HG03159 (cell line): ENCODE measurements around the gene VAC14.

Source experiments
- ATAC-seq: cut with Tn5 transposase; IDR thresholded peaks from one replicate; pipeline ENCODE4 v1.9.1; 2021; ENCODE audit warnings: mild to moderate bottlenecking, moderate library complexity; ENCODE audit not compliant: unreplicated experiment

The VAC14 gene

DNA sequence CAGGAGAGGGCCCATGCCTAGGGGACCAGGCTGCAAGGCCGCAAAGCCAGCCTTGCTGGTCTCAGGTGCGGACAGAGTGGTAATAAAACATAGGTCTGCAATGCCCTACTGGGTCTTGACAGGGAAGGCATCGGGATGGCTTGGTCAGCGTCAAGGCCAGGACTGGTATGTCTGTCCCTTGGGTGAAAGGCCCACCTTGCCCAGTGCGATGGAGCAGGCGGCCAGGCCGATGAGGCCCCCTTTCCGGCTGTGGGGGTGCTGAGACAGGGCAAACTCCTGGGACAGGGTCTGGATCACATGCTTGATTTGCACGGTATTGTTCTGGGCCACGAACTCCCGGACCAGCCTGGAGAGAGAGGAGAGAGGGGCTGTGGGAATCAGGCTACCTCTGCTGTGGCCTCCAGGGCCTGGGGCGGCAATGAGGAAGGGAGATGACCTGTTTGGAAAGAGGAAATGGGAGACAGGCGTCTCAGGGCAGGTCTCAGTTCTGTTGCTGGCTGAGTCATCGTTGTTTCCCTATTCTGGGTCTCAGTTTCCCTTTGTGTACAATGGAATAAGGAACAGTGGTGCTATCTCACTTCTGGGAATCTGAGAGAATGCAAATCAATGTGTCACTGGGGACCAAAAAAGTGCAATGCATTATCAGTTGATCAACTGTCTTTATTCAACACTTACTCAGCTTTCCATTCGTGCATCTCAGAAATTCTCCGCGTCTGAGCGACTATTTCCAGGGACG is 14.8 kb downstream of the VAC14 start:
- no peak for ATAC-seq

DNA sequence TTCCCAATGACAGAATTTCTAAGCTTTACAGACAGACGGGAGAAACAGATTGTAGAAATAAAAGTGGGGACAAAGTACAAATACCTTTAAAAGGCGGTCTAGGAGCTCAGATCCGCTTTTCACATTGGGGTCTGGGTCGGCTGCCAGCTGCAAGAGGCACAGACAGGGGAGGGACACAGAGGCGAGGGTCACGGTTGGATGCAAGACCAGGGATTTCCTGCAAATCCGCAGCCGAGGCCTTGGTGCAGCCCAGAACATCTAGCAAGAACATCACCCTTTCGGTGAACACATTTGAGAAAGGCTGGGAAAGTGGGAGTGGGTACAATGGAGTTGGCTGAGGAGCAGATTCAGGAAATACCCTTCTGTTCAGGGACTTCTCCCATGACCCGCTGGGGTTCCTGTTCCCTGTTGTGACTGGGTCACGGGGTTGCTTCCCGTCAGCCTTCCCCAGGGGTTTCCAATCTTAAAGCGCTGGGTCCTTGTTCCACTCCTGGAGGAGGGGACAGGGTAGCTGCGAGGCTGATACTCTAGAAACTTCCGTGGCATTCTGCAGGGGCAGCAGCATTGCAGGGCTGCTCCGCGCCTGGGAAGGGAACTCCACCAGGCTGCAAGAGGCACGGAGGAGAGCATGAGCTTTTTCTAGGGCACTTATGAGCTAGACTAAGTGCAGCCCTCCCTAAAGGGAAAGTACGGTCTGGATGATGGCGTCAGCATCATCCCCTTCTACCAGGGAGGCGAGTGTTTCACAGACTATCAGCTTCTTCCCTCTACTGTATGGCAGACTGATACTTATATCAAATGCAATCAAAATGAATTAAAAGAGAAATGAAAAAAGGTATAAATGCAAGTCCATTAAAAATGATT is 16.0 kb downstream of the VAC14 start:
- ATAC-seq = no peak

DNA sequence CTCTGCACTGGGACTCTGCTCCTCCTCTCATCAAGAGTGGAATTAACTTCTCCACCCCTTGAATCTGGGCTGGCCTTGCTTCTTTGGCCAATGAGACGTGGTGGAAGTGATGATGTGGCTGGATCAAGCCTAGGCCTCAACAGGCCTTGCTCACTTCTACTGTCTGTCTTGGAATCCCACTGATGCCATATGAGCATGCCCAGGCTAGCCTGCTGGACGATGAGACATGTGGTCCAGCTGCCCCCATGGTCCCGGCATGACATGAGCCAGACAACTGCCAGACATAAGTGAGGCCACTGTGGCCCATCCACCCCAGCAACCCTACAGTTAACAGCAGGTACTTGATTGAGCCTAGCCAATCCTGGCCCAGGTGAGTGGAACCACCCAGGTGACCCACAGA is 18.7 kb downstream of the VAC14 start:
- ATAC-seq = no peak

DNA sequence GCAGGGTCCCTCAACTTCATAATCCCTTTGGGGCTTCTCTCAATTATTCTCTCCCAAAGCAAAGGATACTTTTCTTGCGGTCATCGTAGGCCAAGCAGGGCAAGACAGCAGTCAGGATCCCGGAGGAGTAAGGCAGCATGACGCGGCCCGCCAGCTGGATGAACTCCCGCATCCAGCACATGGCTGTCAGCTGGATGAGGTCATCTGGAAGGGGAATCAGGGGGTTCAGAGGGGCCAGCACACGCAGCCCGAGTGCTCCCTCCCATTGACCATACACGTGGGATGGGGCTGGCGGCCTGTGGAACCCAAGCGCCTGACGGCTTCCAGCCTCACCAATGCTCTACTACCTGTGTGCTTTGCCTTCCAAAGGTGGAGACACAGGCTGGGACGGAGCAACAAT is 19.2 kb downstream of the VAC14 start:
- ATAC-seq = no peak

DNA sequence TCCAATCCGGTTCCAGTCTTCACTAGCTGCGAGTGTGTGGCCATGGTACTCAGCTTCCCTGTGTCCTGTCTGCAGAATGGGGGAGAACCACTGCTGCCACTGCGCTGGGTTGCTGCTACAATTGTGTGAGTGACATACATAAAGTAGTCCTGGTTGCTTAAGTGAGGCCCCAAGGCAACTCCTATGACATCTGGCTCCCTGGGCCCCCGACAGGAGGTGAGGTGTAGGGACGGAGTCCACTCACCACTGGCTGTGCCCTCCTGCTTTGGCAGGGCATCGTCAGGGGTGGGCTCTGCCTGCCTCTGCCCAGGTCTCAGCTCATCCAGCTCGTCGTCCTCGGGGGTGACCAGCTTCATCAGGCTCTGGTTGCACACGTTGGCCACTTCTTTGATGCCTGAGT is 20.4 kb downstream of the VAC14 start:
- no peak for ATAC-seq

- ATAC-seq = no peak
Observed at GRCh38 chr16:70779361-70779760, 21.6 kb downstream of the VAC14 start.

GRCh38 chr16:70778901-70779309 is 22.1 kb downstream of the VAC14 start:
- no peak for ATAC-seq

DNA sequence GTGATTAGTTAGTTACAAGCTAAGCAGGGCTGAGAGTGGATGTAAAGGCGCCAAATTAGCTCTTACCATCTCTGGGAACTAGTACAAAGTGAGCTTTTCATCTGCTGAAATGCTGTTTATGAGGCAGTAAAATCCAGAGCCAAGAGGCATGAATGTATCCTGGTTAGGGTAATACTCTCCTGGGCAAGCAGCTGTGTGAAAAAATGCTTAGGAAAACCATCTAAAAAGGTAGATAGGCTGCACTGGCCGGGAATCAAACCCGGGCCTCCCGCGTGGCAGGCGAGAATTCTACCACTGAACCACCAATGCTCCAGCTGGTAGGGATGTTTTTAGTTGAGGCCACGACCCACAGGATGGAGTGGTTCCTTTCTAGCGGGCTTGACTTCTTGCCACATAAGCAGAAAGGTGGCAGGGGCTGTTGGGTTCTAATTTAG is 23.0 kb downstream of the VAC14 start:
- ATAC-seq = no peak

DNA sequence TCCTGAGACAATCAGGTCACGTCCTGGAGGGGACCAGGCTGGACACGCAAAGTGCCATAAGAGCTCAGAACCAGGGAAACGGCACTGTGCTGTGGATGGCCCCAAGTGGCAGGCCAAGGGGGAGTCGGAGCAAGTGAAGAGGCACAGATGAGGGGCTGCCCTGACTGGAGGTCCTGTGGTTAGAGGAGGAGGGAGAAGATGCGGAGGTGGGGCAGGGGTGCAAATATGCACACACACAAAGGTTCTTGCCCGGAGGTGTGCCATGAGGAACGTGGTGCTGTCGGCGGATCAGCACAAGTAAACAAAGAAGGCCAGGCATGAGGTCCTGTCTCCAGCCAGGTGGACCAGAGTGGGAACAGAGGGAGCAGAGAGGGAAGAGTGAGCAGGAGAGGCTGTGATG is 23.5 kb downstream of the VAC14 start:
- no peak for ATAC-seq

GRCh38 chr16:70775399-70775798 is 25.6 kb downstream of the VAC14 start:
- ATAC-seq = no peak

GRCh38 chr16:70774261-70774660 is 26.7 kb downstream of the VAC14 start:
- ATAC-seq = no peak

DNA sequence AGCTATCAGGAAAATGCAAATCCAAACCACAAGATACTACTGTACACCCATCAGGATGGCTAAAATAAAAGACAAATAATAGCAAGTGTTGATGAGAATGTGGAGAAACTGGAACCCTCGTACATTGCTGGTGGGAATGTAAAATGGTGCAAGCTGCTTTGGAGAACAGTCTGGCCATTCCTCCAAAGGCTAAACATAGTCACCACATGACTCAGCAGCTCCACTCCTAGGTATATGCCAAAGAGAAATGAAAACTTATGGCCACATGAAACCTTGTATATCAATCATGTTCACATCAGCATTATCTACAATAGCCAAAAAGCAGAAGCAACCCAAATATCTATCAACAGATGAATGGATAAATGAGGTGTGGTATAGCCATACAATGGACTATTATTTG is 28.5 kb downstream of the VAC14 start:
- ATAC-seq = no peak

- ATAC-seq = peak; percentile 48
Observed at GRCh38 chr16:70770626-70771552, 30.1 kb downstream of the VAC14 start.

GRCh38 chr16:70770291-70770625 is 30.7 kb downstream of the VAC14 start:
- no peak for ATAC-seq

- no peak for ATAC-seq
Observed at GRCh38 chr16:70769761-70770160, 31.2 kb downstream of the VAC14 start.

- ATAC-seq = no peak
Observed at GRCh38 chr16:70769131-70769530, 31.8 kb downstream of the VAC14 start.

DNA sequence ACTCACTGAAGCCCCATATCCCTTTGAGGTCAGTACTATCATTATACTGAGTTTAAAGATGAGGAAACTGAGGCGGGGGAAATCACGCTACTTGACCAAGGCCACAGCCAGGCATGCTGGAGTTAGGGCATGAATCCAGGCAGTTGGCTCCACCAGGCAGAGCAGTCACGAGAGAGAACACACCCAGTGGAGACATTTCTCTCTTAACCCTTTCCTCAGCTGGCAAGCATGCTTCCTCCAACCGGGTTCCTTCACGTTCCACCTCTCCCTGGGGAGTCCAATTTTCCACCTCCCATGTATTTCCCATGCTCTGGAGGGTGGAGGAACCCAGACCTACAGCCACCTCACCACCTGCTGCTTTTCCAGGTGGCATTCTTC is 32.8 kb downstream of the VAC14 start:
- no peak for ATAC-seq

GRCh38 chr16:70767377-70768202 is 33.4 kb downstream of the VAC14 start:
- no peak for ATAC-seq

- no peak for ATAC-seq
Observed at GRCh38 chr16:70766658-70767057, 34.3 kb downstream of the VAC14 start.

GRCh38 chr16:70766176-70766575 is 34.8 kb downstream of the VAC14 start:
- no peak for ATAC-seq
